ENCODE data around the gene CT45A1.
A peak's percentile ranks its signal among the peaks of the same experiment; 100 is the strongest.
"Not testable (repeated sequence)": the region's sequence is repeated elsewhere in the genome, so short reads cannot be mapped to it uniquely, and the experiment has no call there.

The CT45A1 gene

GRCh38 chrX:135713183-135713689, at the start of gene CT45A1:
TSS of gene CT45A1 (plus strand) at chrX:135713639. CDS start at chrX:135718941, 5,302 bp downstream.
- DNase-seq, result not testable (repeated sequence)

- DNase-seq, result not testable (repeated sequence)
Measured at GRCh38 chrX:135672979-135673378, 40.5 kb upstream of the CT45A1 start.

- peak; percentile 0 for DNase-seq
Measured at GRCh38 chrX:135688137-135688536, 25.3 kb upstream of the CT45A1 start.

GRCh38 chrX:135695471-135695870, 18.0 kb upstream of the CT45A1 start:
- DNase-seq, result no peak

GRCh38 chrX:135697601-135698000, 15.8 kb upstream of the CT45A1 start:
- no peak for DNase-seq

- no peak for DNase-seq
Measured at GRCh38 chrX:135698924-135699323, 14.5 kb upstream of the CT45A1 start.

- DNase-seq, result peak; percentile 24
Measured at GRCh38 chrX:135707880-135708279, 5.6 kb upstream of the CT45A1 start.

- DNase-seq, result no peak
Measured at GRCh38 chrX:135713795-135714194, 356 bp downstream of the CT45A1 start.

- not testable (repeated sequence) for DNase-seq
Measured at GRCh38 chrX:135734666-135735065, 21.2 kb downstream of the CT45A1 start.

GRCh38 chrX:135737366-135738071, 24.1 kb downstream of the CT45A1 start:
- DNase-seq, result peak; percentile 2

- DNase-seq, result peak; percentile 23
Measured at GRCh38 chrX:135740681-135741149, 27.3 kb downstream of the CT45A1 start.

GRCh38 chrX:135741192-135741715, 27.8 kb downstream of the CT45A1 start:
- no peak for DNase-seq

- DNase-seq, result not testable (repeated sequence)
Measured at GRCh38 chrX:135744739-135745138, 31.3 kb downstream of the CT45A1 start.

- DNase-seq, result not testable (repeated sequence)
Measured at GRCh38 chrX:135768091-135768490, 54.7 kb downstream of the CT45A1 start, which contains the start of gene CT45A3. TSS of gene CT45A3 (minus strand) at chrX:135768191. CDS start at chrX:135764444, 3,747 bp downstream.
